GM19099 (cell line): Measurements from ENCODE around the gene PNISR.

Experiments used
- POLR2A ChIP-seq: IDR thresholded peaks from 3 replicates; pipeline ENCODE4 v1.6.1; 2011; ENCODE audit warnings: low read depth; ENCODE audit not compliant: insufficient read length; ENCODE audit errors: extremely low read depth

Gene PNISR

GRCh38 chr6:99424761-99425646 is at the start of gene PNISR:
PNISR (minus strand) TSS chr6:99425308; CDS start chr6:99414659, 10,649 bp downstream.
- peak; percentile 77 for TF ChIP-seq POLR2A

GRCh38 chr6:99473730-99474129 is 48.6 kb upstream of the PNISR start:
- TF ChIP-seq POLR2A, result no peak

- no peak for TF ChIP-seq POLR2A
Observed at GRCh38 chr6:99471638-99472037, 46.5 kb upstream of the PNISR start.

- TF ChIP-seq POLR2A, result no peak
Observed at GRCh38 chr6:99467509-99468106, 42.5 kb upstream of the PNISR start.

- TF ChIP-seq POLR2A, result no peak
Observed at GRCh38 chr6:99458319-99458718, 33.2 kb upstream of the PNISR start.

GRCh38 chr6:99446076-99446475 is 21.0 kb upstream of the PNISR start:
- TF ChIP-seq POLR2A, result no peak

GRCh38 chr6:99434702-99435530 is 9.8 kb upstream of the PNISR start:
- no peak for TF ChIP-seq POLR2A

- no peak for TF ChIP-seq POLR2A
Observed at GRCh38 chr6:99432877-99433276, 7.8 kb upstream of the PNISR start.

GRCh38 chr6:99431901-99432300 is 6.8 kb upstream of the PNISR start:
- TF ChIP-seq POLR2A, result no peak

GRCh38 chr6:99427988-99428387 is 2.9 kb upstream of the PNISR start:
- no peak for TF ChIP-seq POLR2A

- TF ChIP-seq POLR2A, result no peak
Observed at GRCh38 chr6:99426451-99426757, 1.3 kb upstream of the PNISR start.

GRCh38 chr6:99425647-99426450 is 741 bp upstream of the PNISR start:
- peak; percentile 19 for TF ChIP-seq POLR2A

- no peak for TF ChIP-seq POLR2A
Observed at GRCh38 chr6:99424022-99424421, 1.1 kb downstream of the PNISR start.

GRCh38 chr6:99422912-99423311 is 2.2 kb downstream of the PNISR start:
- no peak for TF ChIP-seq POLR2A

- no peak for TF ChIP-seq POLR2A
Observed at GRCh38 chr6:99416892-99417767, 8.0 kb downstream of the PNISR start.

GRCh38 chr6:99416226-99416625 is 8.9 kb downstream of the PNISR start:
- no peak for TF ChIP-seq POLR2A
